Ascending aorta (tissue), 2 donors: ENCODE measurements around the gene MBNL2. TPM values are rescaled to one million over a fixed set of nuclear protein-coding genes. Genes with fewer than 3 reads are reported as not detected.

Experiments
- DNase-seq, 2 donors: peaks; one replicate each; pipeline ENCODE4 v3.0.0-alpha.2; 2019; ENCODE audit warnings: low spot score in 2 of 2
- H3K27ac ChIP-seq, 2 donors: fragments of 200-600 bp; sonication (generic); one replicate each; pipeline ENCODE4 v1.5.1; 2016 to 2017; ENCODE audit warnings: mild to moderate bottlenecking in 1 of 2
- H3K27me3 ChIP-seq: fragments of 200-600 bp; sonication (generic); one replicate; pipeline ENCODE4 v1.5.1; 2017
- H3K36me3 ChIP-seq, 2 donors: fragments of 200-600 bp; sonication (generic); one replicate each; pipeline ENCODE4 v1.5.1; 2016
- H3K4me1 ChIP-seq, 2 donors: fragments of 200-600 bp; sonication (generic); one replicate each; pipeline ENCODE4 v1.5.1; 2016 to 2017; ENCODE audit warnings: mild to moderate bottlenecking in 1 of 2
- H3K4me3 ChIP-seq, 2 donors: fragments of 200-600 bp; sonication (generic); one replicate each; pipeline ENCODE4 v1.5.1; 2016 to 2017; ENCODE audit warnings: mild to moderate bottlenecking in 1 of 2
- H3K9me3 ChIP-seq, 2 donors: fragments of 200-600 bp; sonication (generic); one replicate each; pipeline ENCODE4 v1.5.1; 2016
- intact Hi-C: fragments of 100-400 bp; cut with DNase I; formaldehyde crosslinking; loops from one replicate; pipeline ENCODE4 v1.15.1; 2023
- total RNA-seq: library from RNA; depleted of rRNA; stranded (reverse); fragments of >200 nt; gene quantifications from one replicate; pipeline ENCODE4 v1.1.0, GENCODE V29; 2016
- TF ChIP-seq, protein P1 (sequence below), 3 experiments: fragments of 200-600 bp in 2 of 3; fragments of 450-650 bp in 1 of 3; sonication (generic) in 2 of 3; IDR thresholded peaks; one replicate each; pipeline ENCODE4 v1.5.1; 2016 to 2019; ENCODE audit warnings: antibody characterized with exemption in 3 of 3, mild to moderate bottlenecking in 1 of 3, moderate library complexity in 1 of 3

Gene MBNL2
- total RNA-seq, 1 donor from 2014 or later = 38.7 TPM

DNA sequence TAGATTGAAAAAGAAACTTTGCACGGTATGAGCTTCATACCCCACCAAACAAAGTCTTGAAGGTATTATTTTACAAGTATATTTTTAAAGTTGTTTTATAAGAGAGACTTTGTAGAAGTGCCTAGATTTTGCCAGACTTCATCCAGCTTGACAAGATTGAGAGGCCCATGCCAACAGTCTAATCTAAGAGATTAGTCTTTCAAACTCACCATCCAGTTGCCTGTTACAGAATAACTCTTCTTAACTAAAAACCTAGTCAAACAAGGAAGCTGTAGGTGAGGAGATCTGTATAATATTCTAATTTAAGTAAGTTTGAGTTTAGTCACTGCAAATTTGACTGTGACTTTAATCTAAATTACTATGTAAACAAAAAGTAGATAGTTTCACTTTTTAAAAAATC lies 169.9 kb downstream of the MBNL2 start:
- DNase-seq = no peak
- H3K27me3 ChIP-seq = no peaks in the 10 kb centered on the region
- H3K9me3 ChIP-seq = no peaks in the 10 kb centered on the region
- peaks cover 0 to 21% of the 10 kb centered on the region in 2 donors for H3K36me3 ChIP-seq
- no peak overlapping the region for H3K27ac ChIP-seq
- intact Hi-C loops = no loop called here
- H3K4me1 ChIP-seq = no peaks in the 10 kb centered on the region
- H3K4me3 ChIP-seq = no peak overlapping the region
- TF ChIP-seq, protein P1, sequence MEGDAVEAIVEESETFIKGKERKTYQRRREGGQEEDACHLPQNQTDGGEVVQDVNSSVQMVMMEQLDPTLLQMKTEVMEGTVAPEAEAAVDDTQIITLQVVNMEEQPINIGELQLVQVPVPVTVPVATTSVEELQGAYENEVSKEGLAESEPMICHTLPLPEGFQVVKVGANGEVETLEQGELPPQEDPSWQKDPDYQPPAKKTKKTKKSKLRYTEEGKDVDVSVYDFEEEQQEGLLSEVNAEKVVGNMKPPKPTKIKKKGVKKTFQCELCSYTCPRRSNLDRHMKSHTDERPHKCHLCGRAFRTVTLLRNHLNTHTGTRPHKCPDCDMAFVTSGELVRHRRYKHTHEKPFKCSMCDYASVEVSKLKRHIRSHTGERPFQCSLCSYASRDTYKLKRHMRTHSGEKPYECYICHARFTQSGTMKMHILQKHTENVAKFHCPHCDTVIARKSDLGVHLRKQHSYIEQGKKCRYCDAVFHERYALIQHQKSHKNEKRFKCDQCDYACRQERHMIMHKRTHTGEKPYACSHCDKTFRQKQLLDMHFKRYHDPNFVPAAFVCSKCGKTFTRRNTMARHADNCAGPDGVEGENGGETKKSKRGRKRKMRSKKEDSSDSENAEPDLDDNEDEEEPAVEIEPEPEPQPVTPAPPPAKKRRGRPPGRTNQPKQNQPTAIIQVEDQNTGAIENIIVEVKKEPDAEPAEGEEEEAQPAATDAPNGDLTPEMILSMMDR (IDR thresholded peaks at IDR 0.05) = no peak

DNA sequence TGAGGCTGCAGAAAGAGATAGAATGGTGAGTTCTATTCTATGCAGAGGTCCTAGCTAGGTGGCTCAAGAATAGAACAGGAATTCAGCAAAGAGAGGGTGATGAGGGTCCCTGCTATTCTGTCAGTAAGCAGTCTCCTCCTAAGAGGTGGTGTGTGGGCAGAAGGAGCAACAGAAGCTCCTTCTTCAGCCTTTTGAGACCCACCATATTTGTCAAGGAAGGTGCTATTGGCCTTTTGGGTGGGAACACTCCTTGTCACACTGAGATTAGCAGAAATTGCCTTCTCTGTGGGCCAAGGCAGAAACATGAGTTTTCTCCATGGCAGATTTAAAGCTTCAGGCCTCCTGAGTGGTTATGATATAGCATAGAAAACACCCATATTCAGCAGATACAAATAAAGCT lies 172.4 kb downstream of the MBNL2 start:
- H3K9me3 ChIP-seq = no peaks in the 10 kb centered on the region
- peaks cover 0 to 13% of the 10 kb centered on the region in 2 donors for H3K36me3 ChIP-seq
- no peak overlapping the region for H3K27ac ChIP-seq
- no peak overlapping the region for H3K4me3 ChIP-seq
- intact Hi-C loops = no loop called here
- no peaks in the 10 kb centered on the region for H3K27me3 ChIP-seq
- TF ChIP-seq, protein P1 (IDR thresholded peaks at IDR 0.05) = no peak
- DNase-seq = no peak
- no peaks in the 10 kb centered on the region for H3K4me1 ChIP-seq

DNA sequence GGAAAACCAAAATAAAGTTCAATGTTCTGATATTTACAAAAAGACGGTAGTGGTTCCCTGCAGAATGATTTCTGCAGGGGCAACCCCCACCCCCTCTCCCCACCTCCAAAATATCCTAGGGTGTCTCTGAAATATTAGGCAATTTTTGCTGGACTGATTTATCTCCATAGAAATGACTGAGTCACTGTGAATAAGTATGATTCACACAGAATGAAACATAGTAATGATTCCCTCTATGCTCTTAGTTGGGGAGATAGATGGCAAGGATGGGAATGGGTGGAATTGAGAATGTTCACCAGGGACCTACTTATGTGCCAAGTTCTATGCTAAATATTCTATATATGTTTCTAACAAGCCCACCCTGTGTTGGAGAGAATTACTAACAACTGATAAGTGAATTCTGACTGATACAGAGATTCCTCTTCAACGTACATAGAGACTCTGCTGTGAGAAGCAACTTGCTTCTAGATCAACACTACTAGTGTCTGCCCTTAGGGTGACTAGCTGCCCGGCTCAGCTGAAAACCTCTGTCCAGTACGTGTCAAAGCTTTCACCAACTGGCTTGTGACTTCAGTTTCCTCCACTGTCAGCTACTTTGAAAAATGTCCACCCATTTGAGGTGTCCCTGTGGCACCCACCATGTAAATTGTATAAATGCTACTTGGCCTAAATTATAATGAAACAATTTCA lies 173.5 kb downstream of the MBNL2 start:
- no peaks in the 10 kb centered on the region for H3K9me3 ChIP-seq
- H3K4me1 ChIP-seq = no peaks in the 10 kb centered on the region
- H3K4me3 ChIP-seq = no peak overlapping the region
- TF ChIP-seq, protein P1 (IDR thresholded peaks at IDR 0.05) = no peak
- no peak for DNase-seq
- no peak overlapping the region for H3K27ac ChIP-seq
- no peaks in the 10 kb centered on the region for H3K27me3 ChIP-seq
- H3K36me3 ChIP-seq = peaks cover 0 to 13% of the 10 kb centered on the region in 2 donors
- intact Hi-C loops = no loop called here

DNA sequence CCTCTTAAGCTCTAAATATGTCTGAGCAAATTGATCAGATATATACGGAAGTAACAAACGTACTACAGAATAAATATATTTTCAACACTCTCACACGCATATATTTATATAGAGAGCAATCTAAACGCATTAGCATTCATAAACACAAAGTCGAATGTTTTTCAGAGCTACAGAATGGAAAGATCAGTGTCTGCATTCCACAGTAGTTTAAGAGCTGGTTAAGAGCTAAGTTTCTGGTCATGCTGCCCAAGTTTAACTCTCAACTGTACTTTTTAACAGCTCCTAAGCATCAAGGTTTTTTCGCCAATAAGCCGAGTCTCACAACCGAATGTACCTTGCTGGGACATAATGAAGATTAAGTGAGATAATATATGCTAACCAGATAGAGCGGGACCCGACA lies 175.1 kb downstream of the MBNL2 start:
- Histone ChIP-seq H3K9me3 (no peaks in the 10 kb centered on the region), H3K36me3 (peaks cover 0 to 3% of the 10 kb centered on the region in 2 donors), H3K4me1 (no peaks in the 10 kb centered on the region), H3K27ac (no peak overlapping the region), H3K4me3 (no peak overlapping the region), H3K27me3 (no peaks in the 10 kb centered on the region)
- intact Hi-C loops = no loop called here
- DNase-seq = no peak
- TF ChIP-seq, protein P1 (IDR thresholded peaks at IDR 0.05) = no peak

DNA sequence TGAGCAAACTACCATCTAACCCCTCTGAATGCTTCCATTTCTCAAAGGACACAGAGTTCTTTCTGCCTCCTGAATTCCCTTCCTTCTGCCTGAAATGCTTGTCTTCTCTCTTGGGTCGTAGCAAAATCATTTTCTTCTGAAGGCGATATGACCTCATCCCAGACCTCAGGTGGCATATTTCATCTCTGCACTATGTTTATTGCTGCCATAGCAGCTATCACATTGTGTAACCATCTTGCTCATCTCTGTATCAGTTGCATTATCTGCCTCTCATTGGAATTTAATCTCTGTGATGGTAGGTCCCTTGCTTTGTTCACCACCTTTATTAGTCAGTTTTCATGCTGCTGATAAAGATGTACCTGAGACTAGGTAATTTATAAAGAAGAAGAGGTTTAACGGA lies 179.3 kb downstream of the MBNL2 start:
- no peak overlapping the region for H3K27ac ChIP-seq
- no peaks in the 10 kb centered on the region for H3K4me1 ChIP-seq
- H3K27me3 ChIP-seq = no peaks in the 10 kb centered on the region
- intact Hi-C loops = no loop called here
- no peaks in the 10 kb centered on the region for H3K9me3 ChIP-seq
- no peak for DNase-seq
- TF ChIP-seq, protein P1 (IDR thresholded peaks at IDR 0.05) = no peak
- no peaks in the 10 kb centered on the region for H3K36me3 ChIP-seq
- no peak overlapping the region for H3K4me3 ChIP-seq
